HG03159 (cell line): ENCODE data around the gene MSANTD1.

Experiments used
- ATAC-seq: cut with Tn5 transposase; IDR thresholded peaks from one replicate; pipeline ENCODE4 v1.9.1; 2021; ENCODE audit warnings: mild to moderate bottlenecking, moderate library complexity; ENCODE audit not compliant: unreplicated experiment

The MSANTD1 gene

GRCh38 chr4:3232001-3232400 lies 17.0 kb upstream of the MSANTD1 start:
- no peak for ATAC-seq

GRCh38 chr4:3232871-3233271 lies 16.1 kb upstream of the MSANTD1 start:
- ATAC-seq: no peak

GRCh38 chr4:3233391-3234071 lies 15.4 kb upstream of the MSANTD1 start:
- ATAC-seq: no peak

- no peak for ATAC-seq
Measured at GRCh38 chr4:3234171-3235029, 14.6 kb upstream of the MSANTD1 start.

GRCh38 chr4:3235030-3235345 lies 14.0 kb upstream of the MSANTD1 start:
- ATAC-seq: no peak

- ATAC-seq: no peak
Measured at GRCh38 chr4:3235581-3235980, 13.4 kb upstream of the MSANTD1 start.

- no peak for ATAC-seq
Measured at GRCh38 chr4:3236326-3236878, 12.6 kb upstream of the MSANTD1 start.

GRCh38 chr4:3237266-3237665 lies 11.7 kb upstream of the MSANTD1 start:
- no peak for ATAC-seq

GRCh38 chr4:3237712-3238560 lies 11.0 kb upstream of the MSANTD1 start:
- no peak for ATAC-seq

GRCh38 chr4:3238721-3239120 lies 10.2 kb upstream of the MSANTD1 start:
- ATAC-seq: no peak

GRCh38 chr4:3239303-3239702 lies 9.7 kb upstream of the MSANTD1 start:
- no peak for ATAC-seq

- no peak for ATAC-seq
Measured at GRCh38 chr4:3239998-3240920, 8.7 kb upstream of the MSANTD1 start.

- no peak for ATAC-seq
Measured at GRCh38 chr4:3240936-3241522, 7.9 kb upstream of the MSANTD1 start.

GRCh38 chr4:3241898-3242524 lies 6.9 kb upstream of the MSANTD1 start:
- ATAC-seq: no peak

- no peak for ATAC-seq
Measured at GRCh38 chr4:3243136-3243780, 5.7 kb upstream of the MSANTD1 start.

- no peak for ATAC-seq
Measured at GRCh38 chr4:3244002-3244401, 5.0 kb upstream of the MSANTD1 start.

GRCh38 chr4:3244747-3245146 lies 4.2 kb upstream of the MSANTD1 start:
- ATAC-seq: no peak

GRCh38 chr4:3245676-3246075 lies 3.3 kb upstream of the MSANTD1 start:
- ATAC-seq: no peak
